ENCODE data around the gene USP4.

DNA sequence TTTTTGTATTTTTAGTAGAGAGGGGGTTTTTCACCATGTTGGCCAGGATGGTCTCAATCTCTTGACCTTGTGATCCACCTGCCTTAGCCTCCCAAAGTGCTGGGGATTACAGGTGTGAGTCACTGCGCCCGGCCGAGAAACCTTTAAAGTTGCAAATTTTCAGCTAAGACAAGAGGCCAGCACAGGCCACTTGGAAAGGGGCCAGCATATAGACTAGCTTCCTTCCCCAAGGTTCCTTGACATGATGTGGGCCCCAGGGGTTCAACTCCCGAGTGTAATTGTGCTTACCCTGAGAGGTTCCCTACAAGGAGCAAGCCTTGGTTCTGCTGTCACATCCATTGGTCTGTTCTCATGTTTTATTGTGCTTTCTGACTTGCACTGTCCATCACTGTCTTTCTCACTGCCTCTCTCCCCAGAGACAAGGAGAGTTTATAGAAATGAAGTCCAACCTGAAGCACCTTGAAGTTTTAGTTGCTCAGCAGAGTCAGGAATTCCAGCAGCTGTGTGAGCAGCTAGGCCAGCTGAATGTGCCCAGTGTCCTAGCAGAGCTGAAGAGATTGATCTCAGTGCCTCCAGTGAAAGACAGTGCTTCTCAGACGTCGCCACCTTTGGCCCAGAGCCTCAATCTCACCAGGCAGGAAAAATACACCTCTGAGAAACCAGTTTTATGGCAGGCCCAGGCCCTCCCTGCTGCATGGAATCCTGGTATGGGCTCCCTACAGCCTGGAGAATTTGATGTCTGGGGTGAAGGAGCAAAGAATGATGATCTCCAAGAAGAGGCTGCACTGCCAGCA lies 83.9 kb downstream of the USP4 start:
- TF ChIP-seq, protein P1, sequence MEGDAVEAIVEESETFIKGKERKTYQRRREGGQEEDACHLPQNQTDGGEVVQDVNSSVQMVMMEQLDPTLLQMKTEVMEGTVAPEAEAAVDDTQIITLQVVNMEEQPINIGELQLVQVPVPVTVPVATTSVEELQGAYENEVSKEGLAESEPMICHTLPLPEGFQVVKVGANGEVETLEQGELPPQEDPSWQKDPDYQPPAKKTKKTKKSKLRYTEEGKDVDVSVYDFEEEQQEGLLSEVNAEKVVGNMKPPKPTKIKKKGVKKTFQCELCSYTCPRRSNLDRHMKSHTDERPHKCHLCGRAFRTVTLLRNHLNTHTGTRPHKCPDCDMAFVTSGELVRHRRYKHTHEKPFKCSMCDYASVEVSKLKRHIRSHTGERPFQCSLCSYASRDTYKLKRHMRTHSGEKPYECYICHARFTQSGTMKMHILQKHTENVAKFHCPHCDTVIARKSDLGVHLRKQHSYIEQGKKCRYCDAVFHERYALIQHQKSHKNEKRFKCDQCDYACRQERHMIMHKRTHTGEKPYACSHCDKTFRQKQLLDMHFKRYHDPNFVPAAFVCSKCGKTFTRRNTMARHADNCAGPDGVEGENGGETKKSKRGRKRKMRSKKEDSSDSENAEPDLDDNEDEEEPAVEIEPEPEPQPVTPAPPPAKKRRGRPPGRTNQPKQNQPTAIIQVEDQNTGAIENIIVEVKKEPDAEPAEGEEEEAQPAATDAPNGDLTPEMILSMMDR (IDR thresholded peaks at IDR 0.05) = no peak
- no peak for TF ChIP-seq POLR2A (IDR thresholded peaks at IDR 0.05)
